Measurements from ENCODE around the gene MBD3L5.

DNA sequence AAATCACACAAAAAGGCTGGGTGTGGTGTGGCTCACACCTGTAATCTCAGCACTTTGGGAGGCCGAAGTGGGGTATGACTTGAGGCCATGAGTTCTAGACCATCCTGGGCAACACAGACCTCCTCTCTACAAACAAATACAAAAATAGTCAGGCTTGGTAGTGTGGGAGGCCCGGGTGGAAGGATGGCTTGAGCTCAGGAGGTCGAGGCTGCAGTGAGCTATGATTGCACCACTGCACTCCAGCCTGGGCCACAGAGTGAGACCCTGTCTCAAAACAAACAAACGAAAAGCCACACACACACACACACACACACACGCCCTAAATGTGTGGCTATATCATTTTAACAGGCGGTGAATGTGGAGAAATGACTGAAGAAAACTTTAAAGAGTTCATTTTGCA lies 38.2 kb downstream of the MBD3L5 start:
- TF ChIP-seq, protein P1, sequence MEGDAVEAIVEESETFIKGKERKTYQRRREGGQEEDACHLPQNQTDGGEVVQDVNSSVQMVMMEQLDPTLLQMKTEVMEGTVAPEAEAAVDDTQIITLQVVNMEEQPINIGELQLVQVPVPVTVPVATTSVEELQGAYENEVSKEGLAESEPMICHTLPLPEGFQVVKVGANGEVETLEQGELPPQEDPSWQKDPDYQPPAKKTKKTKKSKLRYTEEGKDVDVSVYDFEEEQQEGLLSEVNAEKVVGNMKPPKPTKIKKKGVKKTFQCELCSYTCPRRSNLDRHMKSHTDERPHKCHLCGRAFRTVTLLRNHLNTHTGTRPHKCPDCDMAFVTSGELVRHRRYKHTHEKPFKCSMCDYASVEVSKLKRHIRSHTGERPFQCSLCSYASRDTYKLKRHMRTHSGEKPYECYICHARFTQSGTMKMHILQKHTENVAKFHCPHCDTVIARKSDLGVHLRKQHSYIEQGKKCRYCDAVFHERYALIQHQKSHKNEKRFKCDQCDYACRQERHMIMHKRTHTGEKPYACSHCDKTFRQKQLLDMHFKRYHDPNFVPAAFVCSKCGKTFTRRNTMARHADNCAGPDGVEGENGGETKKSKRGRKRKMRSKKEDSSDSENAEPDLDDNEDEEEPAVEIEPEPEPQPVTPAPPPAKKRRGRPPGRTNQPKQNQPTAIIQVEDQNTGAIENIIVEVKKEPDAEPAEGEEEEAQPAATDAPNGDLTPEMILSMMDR (IDR thresholded peaks at IDR 0.05): no peak
- no peak for TF ChIP-seq POLR2A (IDR thresholded peaks at IDR 0.05)
